ENCODE measurements around the gene ATP5PO. TPM values are rescaled to one million over a fixed set of nuclear protein-coding genes. Genes with fewer than 3 reads are reported as not detected.

ATP5PO gene
- polyA plus RNA-seq, 1 of the 3 experiments (the other 2 are of a cell fraction), result 148 TPM

DNA sequence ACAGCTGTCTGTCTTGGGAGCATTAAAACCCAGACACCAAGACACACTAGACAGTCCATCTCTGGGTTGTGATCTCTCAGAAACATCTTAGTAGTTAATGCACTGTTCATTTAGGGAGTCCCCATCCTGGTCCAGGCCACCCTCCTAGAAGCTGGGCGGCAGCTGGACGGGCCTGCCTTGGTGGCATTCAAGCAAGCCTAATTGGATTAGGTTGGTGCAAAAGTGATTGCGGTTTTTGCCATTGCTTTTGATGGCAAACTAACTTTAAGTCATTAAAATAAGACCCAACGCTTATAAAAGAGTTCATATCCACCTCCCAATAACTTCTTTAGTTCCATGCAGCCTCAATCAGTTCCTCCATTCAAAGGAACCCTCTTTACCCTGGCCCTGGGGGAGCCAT, 21.7 kb downstream of the ATP5PO start:
- no peak overlapping the region for H3K9ac ChIP-seq
- H3K36me3 ChIP-seq (replicated peaks in 1 of 2; ENCODE audit: control insufficient read depth in 1 of 2, insufficient read depth in 2 of 2, low read length in 1 of 2), result no peaks in the 10 kb centered on the region
- TF ChIP-seq GATA2 (CRISPR knock-in tag; IDR thresholded peaks at IDR 0.05), result peak; percentile 27; the same call in 1 of the 2 replicates
- no peak for TF ChIP-seq GABPA (IDR thresholded peaks at IDR 0.05; ENCODE audit: low read depth)
- TF ChIP-seq NRF1 (IDR thresholded peaks at IDR 0.05; ENCODE audit: low read depth, low read length), result no peak
- no peak overlapping the region for H3K27ac ChIP-seq (ENCODE audit: low read depth in 2 of 2, low read length in 1 of 2)
- CTCF ChIA-PET, result interaction anchor here (0.6 to 3.1 kb wide), 7 partner anchors 11 to 291 kb away, joined by 3 to 14 read pairs (median 3); no protein-coding TSS in a partner anchor
- no peaks in the 10 kb centered on the region for H3K79me2 ChIP-seq (ENCODE audit: insufficient read depth)
- no peaks in the 10 kb centered on the region for H3K27me3 ChIP-seq (ENCODE audit: insufficient read depth)
- H3K9me3 ChIP-seq, result no peaks in the 10 kb centered on the region
- DNase-seq, result peak; percentile 34
- H3K9me2 ChIP-seq, result no peaks in the 10 kb centered on the region
- H3K4me3 ChIP-seq (ENCODE audit: low read depth in 2 of 2, low read length in 1 of 2), result no peak overlapping the region
- 80% methylated on average over 4 of the region's 4 CpGs for WGBS (ENCODE audit: low lambda C conversion rate)
- POLR2A ChIA-PET, result no interaction called here
- H3K4me1 ChIP-seq (ENCODE audit: control insufficient read depth in 1 of 2, insufficient read depth in 2 of 2, low read depth in 1 of 2, low read length in 1 of 2), result peaks cover 0 to 11% of the 10 kb centered on the region in 2 experiments; a peak in 2 of 4 replicates
- no peak overlapping the region; the same call in 1 of the 2 replicates for H3K4me2 ChIP-seq
- H4K20me1 ChIP-seq (ENCODE audit: insufficient read depth), result no peaks in the 10 kb centered on the region
- peak overlapping the region; percentile 95; the same call in 1 of the 2 replicates for H2AFZ ChIP-seq (ENCODE audit: low read depth)
- no peaks in the 10 kb centered on the region for H3F3A ChIP-seq (replicated peaks; ENCODE audit: insufficient read depth)

DNA sequence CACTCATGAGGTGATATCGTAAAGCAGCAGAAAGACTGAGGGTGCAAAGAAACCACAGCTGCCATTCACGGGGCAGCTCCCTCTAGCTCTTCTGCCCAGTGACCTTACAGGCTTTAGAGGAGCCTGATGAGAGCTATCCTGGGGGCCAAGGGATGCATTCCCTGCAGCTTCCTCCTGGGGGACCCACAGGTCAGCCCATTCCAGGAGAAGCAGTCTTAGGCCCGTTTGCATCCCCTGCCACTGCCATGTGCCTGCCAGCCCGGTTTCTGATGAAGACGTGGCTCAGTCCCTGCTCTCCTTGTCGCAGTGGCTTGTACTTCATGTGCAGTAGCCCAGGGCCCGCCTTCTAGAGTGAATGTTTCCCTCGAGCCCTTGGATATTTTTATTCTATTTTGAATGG, 22.8 kb downstream of the ATP5PO start:
- ChIA-PET CTCF (interaction anchor here (1.2 to 3.1 kb wide), 2 partner anchors 10 to 31 kb away, joined by 3 to 9 read pairs; no protein-coding TSS in a partner anchor), POLR2A (no interaction called here)
- TF ChIP-seq, protein P1, sequence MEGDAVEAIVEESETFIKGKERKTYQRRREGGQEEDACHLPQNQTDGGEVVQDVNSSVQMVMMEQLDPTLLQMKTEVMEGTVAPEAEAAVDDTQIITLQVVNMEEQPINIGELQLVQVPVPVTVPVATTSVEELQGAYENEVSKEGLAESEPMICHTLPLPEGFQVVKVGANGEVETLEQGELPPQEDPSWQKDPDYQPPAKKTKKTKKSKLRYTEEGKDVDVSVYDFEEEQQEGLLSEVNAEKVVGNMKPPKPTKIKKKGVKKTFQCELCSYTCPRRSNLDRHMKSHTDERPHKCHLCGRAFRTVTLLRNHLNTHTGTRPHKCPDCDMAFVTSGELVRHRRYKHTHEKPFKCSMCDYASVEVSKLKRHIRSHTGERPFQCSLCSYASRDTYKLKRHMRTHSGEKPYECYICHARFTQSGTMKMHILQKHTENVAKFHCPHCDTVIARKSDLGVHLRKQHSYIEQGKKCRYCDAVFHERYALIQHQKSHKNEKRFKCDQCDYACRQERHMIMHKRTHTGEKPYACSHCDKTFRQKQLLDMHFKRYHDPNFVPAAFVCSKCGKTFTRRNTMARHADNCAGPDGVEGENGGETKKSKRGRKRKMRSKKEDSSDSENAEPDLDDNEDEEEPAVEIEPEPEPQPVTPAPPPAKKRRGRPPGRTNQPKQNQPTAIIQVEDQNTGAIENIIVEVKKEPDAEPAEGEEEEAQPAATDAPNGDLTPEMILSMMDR (IDR thresholded peaks at IDR 0.05), result peak; percentile 11; the same call in 1 of the 2 replicates
- no peak for TF ChIP-seq EZH2phosphoT487 (IDR thresholded peaks at IDR 0.05; ENCODE audit: borderline replicate concordance, low read depth)
- no peak overlapping the region for H3K4me2 ChIP-seq
- no peaks in the 10 kb centered on the region for H4K20me1 ChIP-seq (ENCODE audit: insufficient read depth)
- no peaks in the 10 kb centered on the region for H3K27me3 ChIP-seq (ENCODE audit: insufficient read depth)
- no peak overlapping the region for H3K4me3 ChIP-seq (ENCODE audit: low read depth in 2 of 2, low read length in 1 of 2)
- H3K36me3 ChIP-seq (replicated peaks in 1 of 2; ENCODE audit: control insufficient read depth in 1 of 2, insufficient read depth in 2 of 2, low read length in 1 of 2), result no peaks in the 10 kb centered on the region
- no peak overlapping the region for H2AFZ ChIP-seq (ENCODE audit: low read depth)
- 87% methylated on average over 5 of the region's 8 CpGs for WGBS (ENCODE audit: low lambda C conversion rate)
- peaks cover 0 to 11% of the 10 kb centered on the region in 2 experiments; a peak in 2 of 4 replicates for H3K4me1 ChIP-seq (ENCODE audit: control insufficient read depth in 1 of 2, insufficient read depth in 2 of 2, low read depth in 1 of 2, low read length in 1 of 2)
- no peak overlapping the region for H3K9ac ChIP-seq
- no peak overlapping the region for H3K27ac ChIP-seq (ENCODE audit: low read depth in 2 of 2, low read length in 1 of 2)
- no peaks in the 10 kb centered on the region for H3K9me3 ChIP-seq
- H3K79me2 ChIP-seq (ENCODE audit: insufficient read depth), result no peaks in the 10 kb centered on the region
- DNase-seq, result peak; percentile 27
- H3F3A ChIP-seq (replicated peaks; ENCODE audit: insufficient read depth), result no peaks in the 10 kb centered on the region
- H3K9me2 ChIP-seq, result no peaks in the 10 kb centered on the region

DNA sequence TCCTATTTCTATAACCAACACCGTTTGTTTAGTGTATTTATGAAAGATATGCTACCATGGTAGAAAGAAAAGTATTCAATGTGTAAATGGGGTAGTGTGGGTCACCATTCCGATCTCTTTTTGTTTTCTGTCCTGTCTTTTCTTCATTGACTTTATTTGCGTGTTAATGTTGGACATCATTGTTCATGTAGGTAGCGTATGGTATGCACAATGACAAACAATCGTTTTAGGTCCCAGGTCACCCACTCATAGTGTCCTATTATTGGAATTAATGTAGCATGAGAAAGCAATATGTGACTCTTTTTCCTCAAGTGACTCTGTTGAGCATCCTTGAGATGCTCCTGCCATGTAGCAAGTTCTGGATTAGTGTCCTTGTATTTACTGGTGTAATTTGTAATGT, 25.4 kb downstream of the ATP5PO start:
- ChIA-PET POLR2A (no interaction called here), CTCF (no interaction called here)
- TF ChIP-seq TEAD4 (IDR thresholded peaks at IDR 0.05; ENCODE audit: borderline replicate concordance, insufficient read depth), result no peak
- TF ChIP-seq MEF2A (IDR thresholded peaks at IDR 0.05; ENCODE audit: borderline replicate concordance, low read depth), result no peak
- TF ChIP-seq, protein P2, sequence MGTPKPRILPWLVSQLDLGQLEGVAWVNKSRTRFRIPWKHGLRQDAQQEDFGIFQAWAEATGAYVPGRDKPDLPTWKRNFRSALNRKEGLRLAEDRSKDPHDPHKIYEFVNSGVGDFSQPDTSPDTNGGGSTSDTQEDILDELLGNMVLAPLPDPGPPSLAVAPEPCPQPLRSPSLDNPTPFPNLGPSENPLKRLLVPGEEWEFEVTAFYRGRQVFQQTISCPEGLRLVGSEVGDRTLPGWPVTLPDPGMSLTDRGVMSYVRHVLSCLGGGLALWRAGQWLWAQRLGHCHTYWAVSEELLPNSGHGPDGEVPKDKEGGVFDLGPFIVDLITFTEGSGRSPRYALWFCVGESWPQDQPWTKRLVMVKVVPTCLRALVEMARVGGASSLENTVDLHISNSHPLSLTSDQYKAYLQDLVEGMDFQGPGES (IDR thresholded peaks at IDR 0.05; ENCODE audit: low read depth, low read length), result no peak
- TF ChIP-seq NFIC (IDR thresholded peaks at IDR 0.05; ENCODE audit: borderline replicate concordance), result no peak
- no peak for TF ChIP-seq ELF1 (IDR thresholded peaks at IDR 0.05)
- TF ChIP-seq GATA2 (CRISPR knock-in tag; IDR thresholded peaks at IDR 0.05), result no peak
- no peak for TF ChIP-seq GABPA (IDR thresholded peaks at IDR 0.05; ENCODE audit: low read depth)
- Histone ChIP-seq H4K20me1 (ENCODE audit: insufficient read depth) (no peaks in the 10 kb centered on the region), H3K4me1 (ENCODE audit: control insufficient read depth in 1 of 2, insufficient read depth in 2 of 2, low read depth in 1 of 2, low read length in 1 of 2) (peaks cover 0 to 11% of the 10 kb centered on the region in 2 experiments; a peak in 2 of 4 replicates), H3K4me3 (ENCODE audit: low read depth in 2 of 2, low read length in 1 of 2) (no peak overlapping the region), H2AFZ (ENCODE audit: low read depth) (no peak overlapping the region), H3K9ac (no peak overlapping the region), H3K9me2 (no peaks in the 10 kb centered on the region), H3K27me3 (ENCODE audit: insufficient read depth) (no peaks in the 10 kb centered on the region), H3K79me2 (ENCODE audit: insufficient read depth) (no peaks in the 10 kb centered on the region), H3K9me3 (no peaks in the 10 kb centered on the region), H3K4me2 (no peak overlapping the region), H3F3A (replicated peaks; ENCODE audit: insufficient read depth) (no peaks in the 10 kb centered on the region), H3K36me3 (replicated peaks in 1 of 2; ENCODE audit: control insufficient read depth in 1 of 2, insufficient read depth in 2 of 2, low read length in 1 of 2) (no peaks in the 10 kb centered on the region), H3K27ac (ENCODE audit: low read depth in 2 of 2, low read length in 1 of 2) (no peak overlapping the region)
- 84% methylated on average over 5 of the region's 5 CpGs for WGBS (ENCODE audit: low lambda C conversion rate)
- no peak for DNase-seq

Measured in SK-N-SH (cell line).